ENCODE measurements around the gene FXYD6. TPM values are rescaled to one million over a fixed set of nuclear protein-coding genes. Genes with fewer than 3 reads are reported as not detected.

FXYD6 gene
- total RNA-seq, 1 experiment from 2014 or later, result not detected

DNA sequence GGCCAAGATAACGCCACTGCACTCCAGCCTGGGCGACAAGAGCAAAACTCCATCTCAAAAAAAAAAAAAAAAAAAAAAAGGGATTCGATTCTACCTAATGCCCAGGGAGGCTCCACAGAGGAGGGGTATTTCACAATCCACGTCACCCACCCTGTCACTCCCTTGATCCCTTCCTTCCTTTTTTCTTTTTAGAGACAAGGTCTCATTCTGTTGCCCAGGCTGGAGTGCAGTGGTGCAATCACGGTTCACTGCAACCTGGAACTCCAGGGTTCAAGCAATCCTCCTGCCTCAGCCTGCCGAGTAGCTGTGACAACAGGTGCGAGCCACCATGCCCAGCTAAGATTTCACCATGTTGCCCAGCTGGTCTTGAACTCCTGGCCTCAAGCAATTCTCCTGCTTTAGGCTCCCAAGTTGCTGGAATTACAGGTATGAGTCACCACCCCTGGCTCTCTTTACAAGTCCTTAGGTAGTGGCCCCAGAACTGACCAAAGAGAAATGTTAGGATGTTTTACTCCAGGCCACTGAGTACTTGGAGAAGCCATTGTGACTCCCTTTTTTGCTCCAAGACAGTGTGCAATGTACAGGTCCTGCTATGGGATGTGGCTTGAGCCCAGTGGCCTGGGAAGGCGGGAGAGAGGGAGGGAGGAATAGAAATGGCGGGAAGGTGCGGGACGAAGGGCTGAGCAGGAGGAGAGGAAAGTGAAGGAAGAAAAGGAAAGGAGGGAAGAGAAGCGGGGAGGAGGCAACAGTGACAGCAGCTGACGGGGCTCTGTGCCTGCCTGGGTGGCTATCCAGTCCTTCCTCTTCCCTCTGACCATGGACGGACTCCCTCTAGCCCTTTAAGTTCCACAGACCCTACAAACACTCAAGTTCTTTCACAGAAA lies 40.1 kb downstream of the FXYD6 start:
- Histone ChIP-seq H3K36me3 (ENCODE audit: low read depth, low read length) (no peaks in the 10 kb centered on the region), H3K27ac (ENCODE audit: low read length) (no peak overlapping the region), H2AFZ (ENCODE audit: low read length) (no peak overlapping the region), H3K9ac (ENCODE audit: low read length) (no peak overlapping the region), H3K4me1 (ENCODE audit: insufficient read depth, low read length) (no peaks in the 10 kb centered on the region), H3K27me3 (ENCODE audit: low read length) (peaks cover 95% of the 10 kb centered on the region), H3K4me2 (ENCODE audit: low read length) (no peak overlapping the region), H3K9me2 (replicated peaks; ENCODE audit: low read length) (no peaks in the 10 kb centered on the region), H4K20me1 (ENCODE audit: low read length) (no peaks in the 10 kb centered on the region), H3K79me2 (ENCODE audit: low read length) (no peaks in the 10 kb centered on the region), H3K4me3 (ENCODE audit: low read length) (no peak overlapping the region), H3F3A (ENCODE audit: low read length, unreplicated experiment) (no peaks in the 10 kb centered on the region), H3K9me3 (ENCODE audit: low read length) (no peaks in the 10 kb centered on the region)
- no TSS peak for BruUV-seq (replicated peaks)
- ChIA-PET CTCF (no interaction called here), POLR2A (ENCODE audit: unreplicated experiment) (no interaction called here)
- intact Hi-C loops (cut with micrococcal nuclease), result no loop called here
- TF ChIP-seq EZH2 (IDR thresholded peaks at IDR 0.05; ENCODE audit: low read length, unreplicated experiment) (no peak), EZH2phosphoT487 (IDR thresholded peaks at IDR 0.05; ENCODE audit: borderline replicate concordance, low read length) (no peak)
- TF ChIP-seq, protein P1, sequence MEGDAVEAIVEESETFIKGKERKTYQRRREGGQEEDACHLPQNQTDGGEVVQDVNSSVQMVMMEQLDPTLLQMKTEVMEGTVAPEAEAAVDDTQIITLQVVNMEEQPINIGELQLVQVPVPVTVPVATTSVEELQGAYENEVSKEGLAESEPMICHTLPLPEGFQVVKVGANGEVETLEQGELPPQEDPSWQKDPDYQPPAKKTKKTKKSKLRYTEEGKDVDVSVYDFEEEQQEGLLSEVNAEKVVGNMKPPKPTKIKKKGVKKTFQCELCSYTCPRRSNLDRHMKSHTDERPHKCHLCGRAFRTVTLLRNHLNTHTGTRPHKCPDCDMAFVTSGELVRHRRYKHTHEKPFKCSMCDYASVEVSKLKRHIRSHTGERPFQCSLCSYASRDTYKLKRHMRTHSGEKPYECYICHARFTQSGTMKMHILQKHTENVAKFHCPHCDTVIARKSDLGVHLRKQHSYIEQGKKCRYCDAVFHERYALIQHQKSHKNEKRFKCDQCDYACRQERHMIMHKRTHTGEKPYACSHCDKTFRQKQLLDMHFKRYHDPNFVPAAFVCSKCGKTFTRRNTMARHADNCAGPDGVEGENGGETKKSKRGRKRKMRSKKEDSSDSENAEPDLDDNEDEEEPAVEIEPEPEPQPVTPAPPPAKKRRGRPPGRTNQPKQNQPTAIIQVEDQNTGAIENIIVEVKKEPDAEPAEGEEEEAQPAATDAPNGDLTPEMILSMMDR (conservative IDR thresholded peaks at IDR 0.05; ENCODE audit: low read depth, low read length), result no peak
- no peak for DNase-seq
- ATAC-seq, result no peak

DNA sequence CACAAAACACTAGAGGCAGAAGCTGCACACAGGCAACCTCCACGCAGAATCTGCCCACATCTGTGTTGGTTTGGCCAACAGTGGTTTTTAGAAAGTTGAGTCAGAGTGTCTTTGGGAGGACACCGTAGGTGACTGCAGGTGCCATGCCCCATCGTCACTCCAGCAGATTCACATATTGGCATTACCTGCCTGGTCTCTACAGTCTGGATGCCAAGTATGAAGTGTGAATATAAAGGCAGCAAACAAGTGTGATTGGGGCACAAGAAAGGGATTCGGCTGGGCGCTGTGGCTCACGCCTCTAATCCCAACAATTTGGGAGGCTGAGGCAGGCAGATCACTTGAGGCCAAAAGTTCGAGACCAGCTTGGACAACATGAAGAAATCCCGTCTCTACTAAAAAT lies 40.9 kb downstream of the FXYD6 start:
- Histone ChIP-seq H3K79me2 (ENCODE audit: low read length) (no peaks in the 10 kb centered on the region), H3K27me3 (ENCODE audit: low read length) (peaks cover 96% of the 10 kb centered on the region), H3K4me1 (ENCODE audit: insufficient read depth, low read length) (no peaks in the 10 kb centered on the region), H3K36me3 (ENCODE audit: low read depth, low read length) (no peaks in the 10 kb centered on the region), H3K4me2 (ENCODE audit: low read length) (no peak overlapping the region), H3K4me3 (ENCODE audit: low read length) (no peak overlapping the region), H3K9me2 (replicated peaks; ENCODE audit: low read length) (no peaks in the 10 kb centered on the region), H4K20me1 (ENCODE audit: low read length) (no peaks in the 10 kb centered on the region), H2AFZ (ENCODE audit: low read length) (no peak overlapping the region), H3F3A (ENCODE audit: low read length, unreplicated experiment) (no peaks in the 10 kb centered on the region), H3K27ac (ENCODE audit: low read length) (no peak overlapping the region), H3K9me3 (ENCODE audit: low read length) (no peaks in the 10 kb centered on the region), H3K9ac (ENCODE audit: low read length) (no peak overlapping the region)
- CTCF ChIA-PET, result no interaction called here
- POLR2A ChIA-PET (ENCODE audit: unreplicated experiment), result no interaction called here
- intact Hi-C loops (cut with micrococcal nuclease), result no loop called here
- DNase-seq (no peak), ATAC-seq (no peak)
- TF ChIP-seq, protein P1 (conservative IDR thresholded peaks at IDR 0.05; ENCODE audit: low read depth, low read length), result no peak
- TF ChIP-seq EZH2phosphoT487 (IDR thresholded peaks at IDR 0.05; ENCODE audit: borderline replicate concordance, low read length), result no peak
- no peak for TF ChIP-seq EZH2 (IDR thresholded peaks at IDR 0.05; ENCODE audit: low read length, unreplicated experiment)
- BruUV-seq (replicated peaks), result no TSS peak

DNA sequence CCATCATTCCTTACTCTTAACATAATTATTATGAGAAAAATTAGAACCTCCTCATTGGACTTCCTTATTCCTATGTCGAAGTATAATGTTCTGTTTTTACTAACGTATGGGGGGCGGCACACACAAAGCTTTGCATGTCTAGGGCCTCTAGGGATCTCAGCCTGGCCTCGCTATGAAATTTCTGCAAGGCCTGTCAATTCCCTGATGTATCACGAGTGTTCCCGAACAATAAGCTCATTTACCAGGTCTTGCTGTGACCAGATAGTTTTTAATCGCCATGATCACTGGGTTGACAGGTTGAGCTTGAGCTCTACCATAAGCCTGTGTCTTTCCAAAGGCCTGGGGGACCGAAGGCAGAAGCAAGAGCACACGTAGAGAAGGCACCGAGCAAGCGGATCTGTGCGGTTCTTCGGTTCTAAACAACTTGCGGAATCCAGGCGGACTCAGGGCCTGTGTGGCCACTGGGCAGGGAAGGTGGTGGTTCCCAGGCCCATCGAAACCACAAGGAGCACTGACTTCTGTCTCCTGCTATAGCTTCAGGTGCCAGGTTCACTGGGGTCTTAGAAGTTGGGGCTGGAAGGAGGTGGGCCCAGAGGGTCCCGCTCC lies 41.5 kb downstream of the FXYD6 start:
- POLR2A ChIA-PET (ENCODE audit: unreplicated experiment), result no interaction called here
- no peaks in the 10 kb centered on the region for H4K20me1 ChIP-seq (ENCODE audit: low read length)
- no peak overlapping the region for H3K9ac ChIP-seq (ENCODE audit: low read length)
- no peaks in the 10 kb centered on the region for H3F3A ChIP-seq (ENCODE audit: low read length, unreplicated experiment)
- no peak for ATAC-seq
- H3K27me3 ChIP-seq (ENCODE audit: low read length), result peaks cover 96% of the 10 kb centered on the region
- no peaks in the 10 kb centered on the region for H3K36me3 ChIP-seq (ENCODE audit: low read depth, low read length)
- H3K79me2 ChIP-seq (ENCODE audit: low read length), result no peaks in the 10 kb centered on the region
- H2AFZ ChIP-seq (ENCODE audit: low read length), result no peak overlapping the region
- no peak overlapping the region for H3K4me3 ChIP-seq (ENCODE audit: low read length)
- no peak overlapping the region for H3K4me2 ChIP-seq (ENCODE audit: low read length)
- H3K4me1 ChIP-seq (ENCODE audit: insufficient read depth, low read length), result no peaks in the 10 kb centered on the region
- intact Hi-C loops (cut with micrococcal nuclease), result no loop called here
- no peak for TF ChIP-seq EZH2 (IDR thresholded peaks at IDR 0.05; ENCODE audit: low read length, unreplicated experiment)
- TF ChIP-seq, protein P1 (conservative IDR thresholded peaks at IDR 0.05; ENCODE audit: low read depth, low read length), result no peak
- TF ChIP-seq EZH2phosphoT487 (IDR thresholded peaks at IDR 0.05; ENCODE audit: borderline replicate concordance, low read length), result no peak
- no peaks in the 10 kb centered on the region for H3K9me2 ChIP-seq (replicated peaks; ENCODE audit: low read length)
- H3K27ac ChIP-seq (ENCODE audit: low read length), result no peak overlapping the region
- DNase-seq, result no peak
- no TSS peak for BruUV-seq (replicated peaks)
- H3K9me3 ChIP-seq (ENCODE audit: low read length), result no peaks in the 10 kb centered on the region
- CTCF ChIA-PET, result no interaction called here
